Fibroblast of peridontal ligament (primary cell): ENCODE measurements around the gene GRIN1.

Source experiments
- DNase-seq: peaks from one replicate; pipeline ENCODE4 v3.0.0-alpha.2; 2010; ENCODE audit errors: extremely low read depth

The GRIN1 gene

GRCh38 chr9:137193771-137194170 lies 54.8 kb downstream of the GRIN1 start:
- no peak for DNase-seq

GRCh38 chr9:137194388-137194787 lies 55.4 kb downstream of the GRIN1 start:
- no peak for DNase-seq

- DNase-seq, result no peak
Observed at GRCh38 chr9:137194909-137195308, 56.0 kb downstream of the GRIN1 start.

GRCh38 chr9:137195525-137196220 lies 56.7 kb downstream of the GRIN1 start:
- no peak for DNase-seq

GRCh38 chr9:137198051-137198901 lies 59.3 kb downstream of the GRIN1 start:
- no peak for DNase-seq

- no peak for DNase-seq
Observed at GRCh38 chr9:137198902-137199283, 59.9 kb downstream of the GRIN1 start.

- DNase-seq, result peak; percentile 26
Observed at GRCh38 chr9:137199411-137200121, 60.6 kb downstream of the GRIN1 start.

- peak; percentile 98 for DNase-seq
Observed at GRCh38 chr9:137200311-137201204, 61.6 kb downstream of the GRIN1 start, which contains the start of gene TPRN. Gene TPRN, minus strand, starts transcription at chr9:137200741. Its CDS starts 30 bp downstream, at chr9:137200711.

GRCh38 chr9:137201205-137201868 lies 62.4 kb downstream of the GRIN1 start:
- no peak for DNase-seq

GRCh38 chr9:137202966-137203365 lies 64.0 kb downstream of the GRIN1 start:
- no peak for DNase-seq

GRCh38 chr9:137204731-137205125 lies 65.8 kb downstream of the GRIN1 start:
- no peak for DNase-seq

- DNase-seq, result peak; percentile 71
Observed at GRCh38 chr9:137205126-137206069, 66.4 kb downstream of the GRIN1 start, which contains the start of the genes NDOR1 and TMEM203. Gene NDOR1, plus strand, starts transcription at chr9:137205700. Its CDS starts 78 bp downstream, at chr9:137205778. Gene TMEM203, minus strand, starts transcription at chr9:137205648. Its CDS starts 234 bp downstream, at chr9:137205414.

GRCh38 chr9:137206602-137207001 lies 67.6 kb downstream of the GRIN1 start:
- no peak for DNase-seq

- DNase-seq, result no peak
Observed at GRCh38 chr9:137211532-137211931, 72.6 kb downstream of the GRIN1 start.

GRCh38 chr9:137212520-137212919 lies 73.6 kb downstream of the GRIN1 start:
- no peak for DNase-seq

GRCh38 chr9:137213160-137214060 lies 74.5 kb downstream of the GRIN1 start:
- no peak for DNase-seq

GRCh38 chr9:137214620-137215019 lies 75.7 kb downstream of the GRIN1 start:
- no peak for DNase-seq
